GM18870 (cell line): Measurements from ENCODE around the gene PTPMT1.

ENCODE experiments used
- ATAC-seq: cut with Tn5 transposase; IDR thresholded peaks from one replicate; pipeline ENCODE4 v1.9.1; 2021; ENCODE audit warnings: moderate library complexity; ENCODE audit not compliant: unreplicated experiment

Gene PTPMT1

GRCh38 chr11:47605921-47606320, 40.5 kb downstream of the PTPMT1 start:
- ATAC-seq = no peak

GRCh38 chr11:47606731-47607130, 41.3 kb downstream of the PTPMT1 start:
- ATAC-seq = no peak

- no peak for ATAC-seq
These were observed 42.0 kb downstream of the PTPMT1 start for GRCh38 chr11:47607380-47607779.

- ATAC-seq = no peak
These were observed 44.3 kb downstream of the PTPMT1 start for GRCh38 chr11:47609675-47610074.

- peak; percentile 94 for ATAC-seq
These were observed 46.0 kb downstream of the PTPMT1 start for GRCh38 chr11:47611348-47611794.

- no peak for ATAC-seq
These were observed 49.9 kb downstream of the PTPMT1 start for GRCh38 chr11:47615249-47615648.

GRCh38 chr11:47616726-47617416, 51.5 kb downstream of the PTPMT1 start:
- no peak for ATAC-seq

GRCh38 chr11:47617417-47617809, 52.0 kb downstream of the PTPMT1 start:
- no peak for ATAC-seq

- no peak for ATAC-seq
These were observed 55.5 kb downstream of the PTPMT1 start for GRCh38 chr11:47620836-47621378.
